Neural cell (in vitro differentiated cells): ENCODE results near the gene THAP12. TPM values are rescaled to one million over a fixed set of nuclear protein-coding genes. Genes with fewer than 3 reads are reported as not detected.

Experiments
- H2AFZ ChIP-seq: fragments of 200-600, 300-800 bp; sonication (generic), shearing (Covaris generic); 2 replicates; pipeline ENCODE4 v1.6.0; 2014; ENCODE audit warnings: low read depth, mild to moderate bottlenecking, antibody characterized with exemption, low read length, moderate library complexity
- H3F3A ChIP-seq: fragments of 200-600 bp; shearing (Covaris generic); 2 replicates; pipeline ENCODE4 v1.6.1; 2016; ENCODE audit warnings: mild to moderate bottlenecking, moderate library complexity, mixed read lengths, antibody characterized with exemption, low read length; ENCODE audit not compliant: insufficient read depth, poor library complexity, severe bottlenecking
- H3K27ac ChIP-seq: fragments of 200-600, 300-800 bp; sonication (generic), shearing (Covaris generic); 2 replicates; pipeline ENCODE4 v1.5.1; 2014; ENCODE audit warnings: mild to moderate bottlenecking, low read length, moderate library complexity
- H3K27me3 ChIP-seq: fragments of 300-800, 200-600 bp; sonication (generic), shearing (Covaris generic); 2 replicates; pipeline ENCODE4 v1.6.0; 2014; ENCODE audit warnings: mild to moderate bottlenecking, low read depth, low read length, moderate library complexity; ENCODE audit not compliant: insufficient read depth
- H3K36me3 ChIP-seq: fragments of 300-800, 200-600 bp; sonication (generic), shearing (Covaris generic); 2 replicates; pipeline ENCODE4 v1.5.1; 2014; ENCODE audit warnings: mild to moderate bottlenecking, antibody characterized with exemption, low read length, moderate library complexity; ENCODE audit not compliant: insufficient read depth
- H3K4me2 ChIP-seq: fragments of 300-800, 200-600 bp; sonication (generic), shearing (Covaris generic); 2 replicates; pipeline ENCODE4 v1.6.0; 2014; ENCODE audit warnings: mild to moderate bottlenecking, low read length
- H3K4me3 ChIP-seq: fragments of 300-800, 200-600 bp; sonication (generic), shearing (Covaris generic); 2 replicates; pipeline ENCODE4 v1.5.1; 2014; ENCODE audit warnings: mild to moderate bottlenecking, low read length, moderate library complexity
- H3K79me2 ChIP-seq: fragments of 200-600 bp; shearing (Covaris generic); replicated peaks from 2 replicates; pipeline ENCODE4 v1.6.0; 2014; ENCODE audit warnings: mild to moderate bottlenecking, low read length, moderate library complexity; ENCODE audit not compliant: insufficient read depth
- H3K9ac ChIP-seq: fragments of 300-800, 200-600 bp; sonication (generic), shearing (Covaris generic); 2 replicates; pipeline ENCODE4 v1.6.1; 2016; ENCODE audit warnings: mild to moderate bottlenecking, low read length, mixed read lengths
- H3K9me2 ChIP-seq: fragments of 200-600 bp; shearing (Covaris generic); 2 replicates; pipeline ENCODE4 v1.6.1; 2016; ENCODE audit warnings: mild to moderate bottlenecking, low read length, mixed read lengths; ENCODE audit not compliant: insufficient read depth
- H3K9me3 ChIP-seq: fragments of 200-600, 300-800 bp; sonication (generic), shearing (Covaris generic); 2 replicates; pipeline ENCODE4 v1.6.1; 2016; ENCODE audit warnings: mild to moderate bottlenecking, mixed run types, low read length, moderate library complexity, mixed read lengths
- H4K20me1 ChIP-seq: fragments of 200-600 bp; shearing (Covaris generic); 2 replicates; pipeline ENCODE4 v1.6.1; 2016; ENCODE audit warnings: mild to moderate bottlenecking, mixed run types; ENCODE audit not compliant: insufficient read depth
- CTCF ChIP-seq: fragments of 450-650 bp; IDR thresholded peaks from 2 replicates; pipeline ENCODE4 v1.5.1; 2014; ENCODE audit warnings: antibody characterized with exemption, mild to moderate bottlenecking, moderate library complexity; ENCODE audit not compliant: poor library complexity, severe bottlenecking
- EP300 ChIP-seq: fragments of 450-650 bp; conservative IDR thresholded peaks from 2 replicates; pipeline ENCODE4 v1.6.1; 2014; ENCODE audit warnings: antibody characterized with exemption, mild to moderate bottlenecking, moderate library complexity; ENCODE audit not compliant: poor library complexity, severe bottlenecking
- EZH2 ChIP-seq: fragments of 200-600, 300-800 bp; shearing (Covaris generic), sonication (generic); IDR thresholded peaks from 2 replicates; pipeline ENCODE4 v1.6.1; 2014; ENCODE audit warnings: antibody characterized with exemption, low read length, borderline replicate concordance, mild to moderate bottlenecking; ENCODE audit not compliant: insufficient read depth, poor library complexity, severe bottlenecking
- MXI1 ChIP-seq: fragments of 450-650 bp; conservative IDR thresholded peaks from 2 replicates; pipeline ENCODE4 v1.6.1; 2014; ENCODE audit warnings: antibody characterized with exemption, mild to moderate bottlenecking; ENCODE audit not compliant: poor library complexity, severe bottlenecking
- POLR2AphosphoS5 ChIP-seq: IDR thresholded peaks from 2 replicates; pipeline ENCODE4 v1.6.1; 2012
- RAD21 ChIP-seq: fragments of 450-650 bp; conservative IDR thresholded peaks from 2 replicates; pipeline ENCODE4 v1.6.1; 2014; ENCODE audit warnings: antibody characterized with exemption, mild to moderate bottlenecking, moderate library complexity
- SMC3 ChIP-seq: fragments of 450-650 bp; conservative IDR thresholded peaks from 2 replicates; pipeline ENCODE4 v1.6.1; 2014; ENCODE audit warnings: antibody characterized with exemption, mild to moderate bottlenecking, moderate library complexity; ENCODE audit not compliant: poor library complexity
- TAF1 ChIP-seq: IDR thresholded peaks from 2 replicates; pipeline ENCODE4 v1.6.1; 2012; ENCODE audit warnings: low read depth
- polyA plus RNA-seq: library from polyadenylated mRNA; depleted of rRNA; stranded (reverse); fragments of >200 nt; gene quantifications from 2 replicates; pipeline ENCODE4 v1.2.3, GENCODE V29; 2014

The THAP12 gene
- polyA plus RNA-seq, 1 donor from 2014 or later: 110 TPM

- H3K9ac ChIP-seq: no peak overlapping the region
- H3K4me2 ChIP-seq: no peak overlapping the region
- no peak overlapping the region for H3K27ac ChIP-seq
- H3K4me3 ChIP-seq: no peak overlapping the region
- TF ChIP-seq RAD21: no peak
- no peak for TF ChIP-seq SMC3
- no peak for TF ChIP-seq TAF1
- H3K9me2 ChIP-seq: no peaks in the 10 kb centered on the region
- no peaks in the 10 kb centered on the region for H3K36me3 ChIP-seq
- H3K79me2 ChIP-seq: no peaks in the 10 kb centered on the region
- H2AFZ ChIP-seq: no peak overlapping the region
- no peaks in the 10 kb centered on the region for H3F3A ChIP-seq
- no peaks in the 10 kb centered on the region for H3K27me3 ChIP-seq
- no peaks in the 10 kb centered on the region for H3K9me3 ChIP-seq
- H4K20me1 ChIP-seq: no peaks in the 10 kb centered on the region
These were observed 51.8 kb downstream of the THAP12 start for GRCh38 chr11:76329084-76329648.

DNA sequence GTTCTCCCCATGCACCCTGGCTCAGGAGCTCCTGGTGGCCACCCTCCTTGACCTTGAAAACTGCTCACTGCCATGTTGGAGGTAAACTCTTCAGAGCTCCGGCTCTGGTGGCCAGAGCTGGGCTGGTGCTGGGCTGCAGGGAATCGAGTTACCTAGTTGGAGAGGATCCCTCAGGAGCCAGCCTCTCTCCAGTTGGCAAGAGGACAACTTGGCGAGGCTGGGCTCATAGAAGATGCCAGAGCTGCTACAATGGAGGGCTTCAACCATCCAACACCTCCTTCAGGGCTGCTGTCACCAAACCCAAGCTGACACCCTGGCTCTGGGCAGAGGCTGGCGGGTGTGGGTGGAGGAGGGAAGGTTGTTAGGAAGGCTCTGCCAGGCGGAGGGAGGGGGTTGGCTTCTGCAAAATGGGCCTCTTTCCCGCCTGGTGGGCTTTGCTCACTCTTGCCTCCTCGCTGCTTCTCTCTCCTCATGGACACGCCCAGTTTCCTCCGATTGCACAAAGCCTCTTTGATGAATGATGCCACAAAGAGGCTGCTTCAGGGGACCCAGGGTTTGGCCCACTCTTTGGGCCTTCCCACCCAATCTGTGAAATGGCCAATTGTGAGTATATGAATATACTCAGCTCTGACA is 53.1 kb downstream of the THAP12 start:
- Histone ChIP-seq H3K4me2 (no peak overlapping the region), H3K9me3 (no peaks in the 10 kb centered on the region), H3K9me2 (no peaks in the 10 kb centered on the region), H3K4me3 (no peak overlapping the region), H2AFZ (no peak overlapping the region), H3F3A (no peaks in the 10 kb centered on the region), H3K27ac (no peak overlapping the region), H4K20me1 (no peaks in the 10 kb centered on the region), H3K36me3 (no peaks in the 10 kb centered on the region), H3K27me3 (peaks cover 3% of the 10 kb centered on the region), H3K79me2 (no peaks in the 10 kb centered on the region), H3K9ac (no peak overlapping the region)
- TF ChIP-seq CTCF (no peak), TAF1 (no peak), EP300 (no peak)

DNA sequence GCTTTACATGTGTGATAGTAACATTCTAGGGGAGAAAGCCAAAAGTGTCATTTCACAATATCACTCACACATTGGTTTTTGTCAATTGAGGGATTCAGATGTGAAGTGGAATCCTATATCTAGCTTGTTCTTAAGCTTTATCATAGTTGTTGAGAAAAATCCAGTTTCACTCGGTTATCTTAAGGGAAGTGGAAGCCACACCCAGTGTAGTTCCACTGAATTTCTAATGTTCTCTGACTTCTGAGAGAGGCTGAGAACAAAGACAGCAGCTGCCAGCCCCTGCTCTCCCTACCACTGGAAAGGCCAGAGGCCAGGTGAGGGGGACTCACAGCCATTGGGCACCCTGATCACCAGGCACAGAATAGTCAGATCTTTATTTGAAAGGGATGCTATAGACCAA is 53.7 kb downstream of the THAP12 start:
- Histone ChIP-seq H3K9me2 (no peaks in the 10 kb centered on the region), H3K9me3 (no peaks in the 10 kb centered on the region), H3K4me3 (no peak overlapping the region), H3K9ac (no peak overlapping the region), H3K36me3 (no peaks in the 10 kb centered on the region), H3K4me2 (no peak overlapping the region), H4K20me1 (no peaks in the 10 kb centered on the region), H3K79me2 (no peaks in the 10 kb centered on the region), H3F3A (no peaks in the 10 kb centered on the region), H3K27me3 (peaks cover 9% of the 10 kb centered on the region), H2AFZ (no peak overlapping the region), H3K27ac (no peak overlapping the region)
- no peak for TF ChIP-seq EP300
- TF ChIP-seq EZH2: no peak
- no peak for TF ChIP-seq POLR2AphosphoS5
- TF ChIP-seq MXI1: no peak
- TF ChIP-seq CTCF: no peak
- TF ChIP-seq RAD21: no peak
- no peak for TF ChIP-seq SMC3
